ENCODE measurements around the gene HIVEP3.

- TF ChIP-seq CTCF (IDR thresholded peaks at IDR 0.05): no peak
- no peak for TF ChIP-seq POLR2A (IDR thresholded peaks at IDR 0.05)
Observed at GRCh38 chr1:41775956-41776585, 142.7 kb downstream of the HIVEP3 start.

All from lower leg skin (tissue), 3 donors.